SU-DHL-6 (cell line): ENCODE measurements around the gene TSGA10.

Experiments used
- H2AFZ ChIP-seq: fragments of 200-600 bp; sonication (generic); 2 replicates; pipeline ENCODE4 v1.6.1; 2014; ENCODE audit warnings: low read depth, mild to moderate bottlenecking, moderate library complexity, mixed read lengths, antibody characterized with exemption, low read length; ENCODE audit not compliant: severe bottlenecking
- H3F3A ChIP-seq: fragments of 200-600 bp; shearing (Covaris generic); 2 replicates; pipeline ENCODE4 v1.6.0; 2016; ENCODE audit warnings: antibody characterized with exemption, mild to moderate bottlenecking; ENCODE audit not compliant: insufficient read depth
- H3K27ac ChIP-seq: fragments of 200-600 bp; sonication (generic); 2 replicates; pipeline ENCODE4 v1.5.1; 2016; ENCODE audit warnings: low read depth, mild to moderate bottlenecking, low read length, moderate library complexity, mixed read lengths
- H3K27me3 ChIP-seq: fragments of 200-600 bp; sonication (generic), shearing (Covaris generic); 2 replicates; pipeline ENCODE4 v1.6.0; 2014; ENCODE audit warnings: mild to moderate bottlenecking, low read length
- H3K36me3 ChIP-seq: fragments of 200-600 bp; sonication (generic); 2 replicates; pipeline ENCODE4 v1.6.1; 2014; ENCODE audit warnings: mild to moderate bottlenecking, low read length, mixed read lengths
- H3K4me2 ChIP-seq: fragments of 300-600, 200-600 bp; shearing (Covaris generic), sonication (generic); 2 replicates; pipeline ENCODE4 v1.6.0; 2014; ENCODE audit warnings: low read length, low read depth, mild to moderate bottlenecking; ENCODE audit not compliant: poor library complexity, severe bottlenecking
- H3K4me3 ChIP-seq: fragments of 200-600 bp; sonication (generic); 2 replicates; pipeline ENCODE4 v1.5.1; 2014; ENCODE audit warnings: antibody characterized with exemption, low read length, mild to moderate bottlenecking, mixed read lengths; ENCODE audit not compliant: insufficient read depth, poor library complexity, severe bottlenecking
- H3K79me2 ChIP-seq: fragments of 200-600 bp; sonication (generic); 2 replicates; pipeline ENCODE4 v1.6.1; 2014; ENCODE audit warnings: mild to moderate bottlenecking, low read length, moderate library complexity; ENCODE audit not compliant: insufficient read depth
- H3K9ac ChIP-seq: fragments of 200-600 bp; sonication (generic); 2 replicates; pipeline ENCODE4 v1.7.0; 2014; ENCODE audit warnings: mild to moderate bottlenecking, low read length
- H3K9me2 ChIP-seq: fragments of 200-600 bp; sonication (generic); replicated peaks from 2 replicates; pipeline ENCODE4 v1.6.1; 2014; ENCODE audit warnings: low read length; ENCODE audit not compliant: insufficient read depth
- H3K9me3 ChIP-seq: fragments of 200-600 bp; sonication (generic); 2 replicates; pipeline ENCODE4 v1.6.1; 2014; ENCODE audit warnings: low read length, mixed read lengths; ENCODE audit not compliant: insufficient read depth
- H4K20me1 ChIP-seq: fragments of 200-600 bp; sonication (generic); 2 replicates; pipeline ENCODE4 v1.6.1; 2014; ENCODE audit warnings: low read depth, mild to moderate bottlenecking, antibody characterized with exemption, low read length, moderate library complexity, mixed read lengths
- EZH2phosphoT487 ChIP-seq: fragments of 200-600 bp; sonication (generic), shearing (Covaris generic); conservative IDR thresholded peaks from 2 replicates; pipeline ENCODE4 v1.6.1; 2018; ENCODE audit warnings: mild to moderate bottlenecking, antibody characterized with exemption, low read length, moderate library complexity, mixed read lengths
- TF ChIP-seq, protein P1 (sequence below): fragments of 200-600 bp; sonication (generic); IDR thresholded peaks from one replicate; pipeline ENCODE4 v1.5.1; 2017; ENCODE audit warnings: antibody characterized with exemption, mild to moderate bottlenecking, low read length, moderate library complexity; ENCODE audit not compliant: insufficient read depth, poor library complexity, severe bottlenecking

The TSGA10 gene

DNA sequence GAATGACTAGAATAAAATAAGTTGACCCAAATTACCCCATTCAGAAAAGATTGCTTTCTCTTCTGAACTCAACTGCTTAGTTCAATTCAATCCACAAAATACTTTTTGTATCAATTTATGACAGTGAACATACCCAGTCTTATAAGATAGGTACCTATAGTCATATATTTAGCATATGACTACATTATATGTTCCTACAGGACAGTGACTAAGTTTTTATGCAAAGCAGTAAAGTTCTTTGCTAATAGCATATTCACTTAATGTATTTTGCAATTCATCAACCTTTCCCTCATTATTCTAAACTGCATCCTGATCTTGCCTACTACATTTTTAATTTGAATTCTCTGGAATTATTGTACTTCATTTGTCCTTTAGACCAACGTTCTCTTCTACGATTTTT, 43.5 kb downstream of the TSGA10 start:
- Histone ChIP-seq H3F3A (no peaks in the 10 kb centered on the region; the same call in 1 of the 2 replicates), H4K20me1 (no peaks in the 10 kb centered on the region), H3K36me3 (0 out of 2 replicates have a peak, but pooled peaks cover 4% of the 10 kb centered on the region), H3K27me3 (no peaks in the 10 kb centered on the region), H3K9me3 (no peaks in the 10 kb centered on the region), H3K9me2 (no peaks in the 10 kb centered on the region), H3K4me2 (no peak overlapping the region), H3K27ac (no peak overlapping the region), H3K79me2 (no peaks in the 10 kb centered on the region), H2AFZ (no peak overlapping the region), H3K9ac (no peak overlapping the region), H3K4me3 (no peak overlapping the region)
- no peak for TF ChIP-seq EZH2phosphoT487
- TF ChIP-seq, protein P1, sequence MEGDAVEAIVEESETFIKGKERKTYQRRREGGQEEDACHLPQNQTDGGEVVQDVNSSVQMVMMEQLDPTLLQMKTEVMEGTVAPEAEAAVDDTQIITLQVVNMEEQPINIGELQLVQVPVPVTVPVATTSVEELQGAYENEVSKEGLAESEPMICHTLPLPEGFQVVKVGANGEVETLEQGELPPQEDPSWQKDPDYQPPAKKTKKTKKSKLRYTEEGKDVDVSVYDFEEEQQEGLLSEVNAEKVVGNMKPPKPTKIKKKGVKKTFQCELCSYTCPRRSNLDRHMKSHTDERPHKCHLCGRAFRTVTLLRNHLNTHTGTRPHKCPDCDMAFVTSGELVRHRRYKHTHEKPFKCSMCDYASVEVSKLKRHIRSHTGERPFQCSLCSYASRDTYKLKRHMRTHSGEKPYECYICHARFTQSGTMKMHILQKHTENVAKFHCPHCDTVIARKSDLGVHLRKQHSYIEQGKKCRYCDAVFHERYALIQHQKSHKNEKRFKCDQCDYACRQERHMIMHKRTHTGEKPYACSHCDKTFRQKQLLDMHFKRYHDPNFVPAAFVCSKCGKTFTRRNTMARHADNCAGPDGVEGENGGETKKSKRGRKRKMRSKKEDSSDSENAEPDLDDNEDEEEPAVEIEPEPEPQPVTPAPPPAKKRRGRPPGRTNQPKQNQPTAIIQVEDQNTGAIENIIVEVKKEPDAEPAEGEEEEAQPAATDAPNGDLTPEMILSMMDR, result no peak

DNA sequence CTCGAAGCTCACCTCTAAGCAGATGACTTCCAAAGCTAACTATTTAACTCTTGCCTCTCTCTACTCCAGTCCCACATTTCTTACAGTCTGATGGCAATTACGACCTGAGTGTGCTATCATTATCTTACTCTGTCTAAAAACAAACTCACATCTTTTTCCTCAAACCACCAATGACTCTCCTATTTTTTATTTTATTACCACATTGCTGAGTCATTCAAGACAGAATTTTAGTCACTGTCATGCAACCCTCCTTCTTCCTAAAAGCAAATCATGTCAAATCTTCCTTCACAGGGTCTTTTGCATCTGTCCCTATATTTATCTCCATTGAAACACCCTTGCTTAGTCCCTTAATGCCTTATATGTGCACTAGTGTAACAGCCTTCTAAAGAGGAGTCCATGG, 47.8 kb downstream of the TSGA10 start:
- Histone ChIP-seq H3F3A (no peaks in the 10 kb centered on the region), H3K9ac (no peak overlapping the region), H3K27me3 (no peaks in the 10 kb centered on the region), H3K79me2 (no peaks in the 10 kb centered on the region), H3K9me3 (no peaks in the 10 kb centered on the region), H3K9me2 (no peaks in the 10 kb centered on the region), H3K4me3 (no peak overlapping the region), H3K4me2 (no peak overlapping the region), H3K36me3 (0 out of 2 replicates have a peak, but pooled peaks cover 4% of the 10 kb centered on the region), H2AFZ (no peak overlapping the region), H3K27ac (no peak overlapping the region), H4K20me1 (no peaks in the 10 kb centered on the region)
- no peak for TF ChIP-seq EZH2phosphoT487
- TF ChIP-seq, protein P1, result no peak

DNA sequence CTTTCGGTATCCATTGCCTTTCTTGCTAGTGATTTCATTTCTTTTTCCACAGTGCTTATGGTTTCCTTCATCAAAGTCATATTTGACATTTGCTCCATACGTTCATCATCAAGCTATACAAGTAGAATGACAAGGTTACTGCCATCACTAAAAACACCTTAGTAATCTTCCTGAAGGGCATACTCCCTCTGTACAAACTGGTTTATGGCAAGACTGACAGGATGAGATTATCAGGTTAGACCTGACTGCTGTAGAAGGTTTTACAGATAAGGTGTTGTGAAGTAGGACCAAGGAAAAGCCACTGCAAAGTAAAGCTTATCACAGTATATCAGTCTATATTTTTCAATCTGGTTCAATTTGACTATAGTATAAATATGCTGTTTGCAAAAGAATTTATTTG, 50.7 kb downstream of the TSGA10 start:
- Histone ChIP-seq H3K27me3 (no peaks in the 10 kb centered on the region), H3K79me2 (no peaks in the 10 kb centered on the region), H3K9ac (no peak overlapping the region), H2AFZ (no peak overlapping the region), H4K20me1 (no peaks in the 10 kb centered on the region), H3K4me2 (no peak overlapping the region), H3K36me3 (0 out of 2 replicates have a peak, but pooled peaks cover 4% of the 10 kb centered on the region), H3K27ac (no peak overlapping the region), H3K9me3 (no peaks in the 10 kb centered on the region), H3K4me3 (no peak overlapping the region), H3K9me2 (no peaks in the 10 kb centered on the region), H3F3A (no peaks in the 10 kb centered on the region)
- TF ChIP-seq, protein P1, result no peak
- no peak for TF ChIP-seq EZH2phosphoT487

DNA sequence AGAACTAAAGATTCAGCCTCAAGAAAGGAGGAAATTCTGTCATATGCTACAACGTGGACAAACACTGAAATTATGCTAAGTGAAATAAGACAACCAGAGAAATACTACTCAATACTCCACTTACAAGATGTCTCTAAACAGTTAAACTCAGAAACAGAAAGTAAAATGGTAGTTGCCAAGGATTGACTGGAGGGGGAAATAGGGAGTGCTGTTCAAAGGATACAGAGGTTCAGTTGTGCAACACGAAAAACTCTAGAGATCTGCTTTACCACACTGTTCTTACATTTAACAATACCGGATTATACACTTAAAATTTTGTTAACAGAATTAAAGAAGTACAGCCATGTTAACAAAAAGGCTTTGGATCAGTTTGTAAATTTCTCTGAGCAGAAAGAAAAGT, 53.0 kb downstream of the TSGA10 start:
- no peaks in the 10 kb centered on the region for H3K9me3 ChIP-seq
- H2AFZ ChIP-seq, result no peak overlapping the region
- no peaks in the 10 kb centered on the region for H3K36me3 ChIP-seq
- no peaks in the 10 kb centered on the region for H3K79me2 ChIP-seq
- no peaks in the 10 kb centered on the region for H4K20me1 ChIP-seq
- no peak overlapping the region for H3K4me3 ChIP-seq
- H3F3A ChIP-seq, result no peaks in the 10 kb centered on the region
- TF ChIP-seq, protein P1, result no peak
- no peak for TF ChIP-seq EZH2phosphoT487
- no peaks in the 10 kb centered on the region for H3K27me3 ChIP-seq
- no peak overlapping the region for H3K4me2 ChIP-seq
- no peak overlapping the region for H3K27ac ChIP-seq
- no peaks in the 10 kb centered on the region for H3K9me2 ChIP-seq
- H3K9ac ChIP-seq, result no peak overlapping the region
